Common myeloid progenitor, CD34-positive (primary cell): ENCODE data around the gene THOC7. TPM values are rescaled to one million over a fixed set of nuclear protein-coding genes. Genes with fewer than 3 reads are reported as not detected.

ENCODE experiments used
- CTCF ChIA-PET: fragments of 350-600 bp; sonication (Branson Sonifier 250); formaldehyde crosslinking; loops from one replicate; lab custom pipeline; 2021; ENCODE audit warnings: antibody characterized with exemption; lab: Charles Lee
- POLR2A ChIA-PET: fragments of 350-600 bp; sonication (Branson Sonifier 250); formaldehyde crosslinking; loops from one replicate; lab custom pipeline; 2021; ENCODE audit warnings: antibody characterized with exemption; lab: Charles Lee
- DNase-seq, 3 donors: peaks; one replicate each; pipeline versions ENCODE4 v3.0.0 to v3.0.0-alpha.2; 2013
- H3K27ac ChIP-seq, 2 experiments: 1 replicate in 1 of 2; 2 replicates in 1 of 2; pipeline ENCODE4 v1.7.0; 2013; ENCODE audit warnings: inconsistent platforms in 2 of 2, low read length in 2 of 2, mild to moderate bottlenecking in 2 of 2, low read depth in 1 of 2, moderate library complexity in 1 of 2; ENCODE audit not compliant: severe bottlenecking in 2 of 2, insufficient read depth in 1 of 2, poor library complexity in 1 of 2
- H3K27me3 ChIP-seq, 5 experiments: replicated peaks in 2 of 5; 1 replicate in 3 of 5; 2 replicates in 2 of 5; pipeline versions ENCODE4 v1.6.1 to v1.7.0; 2013; ENCODE audit warnings: low read length in 4 of 5, mild to moderate bottlenecking in 2 of 5, moderate library complexity in 2 of 5, inconsistent platforms in 1 of 5; ENCODE audit not compliant: insufficient read depth in 5 of 5, control insufficient read depth in 4 of 5
- H3K36me3 ChIP-seq, 4 experiments: 1 replicate in 2 of 4; 2 replicates in 2 of 4; pipeline versions ENCODE4 v1.6.1 to v1.7.0; 2013; ENCODE audit warnings: low read length in 3 of 4, control low read depth in 1 of 4, mild to moderate bottlenecking in 1 of 4; ENCODE audit not compliant: control insufficient read depth in 4 of 4, insufficient read depth in 4 of 4
- H3K4me1 ChIP-seq, 4 experiments: 1 replicate in 3 of 4; 2 replicates in 1 of 4; pipeline versions ENCODE4 v1.6.1 to v1.7.1; 2013; ENCODE audit warnings: low read length in 3 of 4, mild to moderate bottlenecking in 3 of 4, control low read depth in 1 of 4, inconsistent platforms in 1 of 4, moderate library complexity in 1 of 4; ENCODE audit not compliant: control insufficient read depth in 4 of 4, insufficient read depth in 4 of 4; ENCODE audit errors: control extremely low read depth in 1 of 4
- H3K4me3 ChIP-seq, 7 experiments: 1 replicate in 4 of 7; 2 replicates in 3 of 7; pipeline versions ENCODE4 v1.5.1 to v1.7.0; 2013; ENCODE audit warnings: mild to moderate bottlenecking in 7 of 7, low read length in 6 of 7, moderate library complexity in 6 of 7, inconsistent platforms in 2 of 7, low read depth in 2 of 7, control low read depth in 1 of 7; ENCODE audit not compliant: insufficient read depth in 4 of 7, control insufficient read depth in 1 of 7; ENCODE audit errors: extremely low read depth in 1 of 7
- H3K9me3 ChIP-seq, 5 experiments: 1 replicate in 4 of 5; 2 replicates in 1 of 5; pipeline versions ENCODE4 v1.6.1 to v1.7.1; 2013; ENCODE audit warnings: low read length in 4 of 5, mild to moderate bottlenecking in 2 of 5, inconsistent platforms in 1 of 5, low read depth in 1 of 5, moderate library complexity in 1 of 5; ENCODE audit not compliant: control insufficient read depth in 4 of 5, insufficient read depth in 2 of 5; ENCODE audit errors: control extremely low read depth in 1 of 5
- WGBS: methylation state at CpG from one replicate; pipeline ENCODE4 v1.1.5; 2013; ENCODE audit not compliant: insufficient coverage; 5-methylcytosine and 5-hydroxymethylcytosine counted together
- polyA plus RNA-seq: library from polyadenylated mRNA; unstranded; fragments of 120-200 nt; gene quantifications from one replicate; pipeline ENCODE4 v1.2.1, GENCODE V29; 2013

Gene THOC7
- polyA plus RNA-seq: 99.6 TPM

DNA sequence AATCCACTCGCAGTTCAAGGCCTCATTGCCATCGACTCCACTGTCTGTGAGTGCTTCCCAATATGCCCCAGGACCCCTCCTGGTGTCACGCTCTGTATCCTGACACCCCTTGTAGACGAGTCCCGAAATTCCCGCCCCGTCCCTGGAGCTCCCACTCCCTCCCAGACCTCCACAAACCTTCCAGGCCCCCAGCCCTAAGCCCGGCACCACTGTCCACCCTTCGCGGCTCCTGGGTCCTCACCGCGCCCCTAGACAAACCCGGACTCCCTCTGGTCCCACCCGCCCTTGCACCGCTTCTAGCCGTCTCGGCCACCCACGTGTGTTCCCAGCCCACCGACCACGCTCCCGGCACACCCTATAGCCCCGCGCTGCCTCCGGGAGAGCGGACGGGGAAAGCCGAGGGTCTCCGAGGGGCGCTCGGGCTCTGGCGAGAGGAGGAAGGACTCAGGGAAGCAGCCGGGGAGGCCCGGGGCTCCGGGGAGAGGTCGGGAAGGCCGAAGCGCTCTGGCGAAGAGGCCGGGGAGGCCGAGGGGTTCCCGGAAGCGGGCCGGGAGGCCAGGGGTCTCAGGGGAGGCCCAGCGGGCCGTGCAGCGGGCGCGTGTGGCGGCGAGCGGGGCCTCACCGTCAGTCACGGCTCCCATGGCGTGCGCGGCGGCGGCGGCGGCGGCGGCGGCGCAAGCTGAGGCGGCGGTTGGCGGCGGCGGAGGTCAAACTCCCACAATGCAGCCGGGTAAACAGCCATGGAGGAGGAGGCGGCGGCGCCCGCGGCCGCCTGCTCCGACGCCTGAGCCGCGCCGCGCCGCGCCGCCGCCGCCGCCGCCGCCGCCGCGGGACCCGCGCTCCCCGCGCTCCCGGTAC lies at the start of gene THOC7, which contains the start of gene ATXN7:
Gene THOC7 (minus strand): TSS at position 656 of the 858 bp plus-strand sequence. CDS start 15 bp downstream, at position 641.
Gene ATXN7 (plus strand): TSS at position 718 of the 858 bp plus-strand sequence. CDS start 48,732 bp downstream, outside the sequence.
- DNase-seq: peak; percentile 53 to 83 (median 70)
- Histone ChIP-seq H3K4me1 (peaks cover 3 to 25% (median 18%) of the 10 kb centered on the region in 4 experiments), H3K27ac (peak within 1 kb of the TSS; percentile 81 to 93), H3K4me3 (peak within 1 kb of the TSS; percentile 81 to 95 (median 85)), H3K36me3 (peaks cover 0 to 5% (median 1%) of the 10 kb centered on the region in 4 experiments), H3K27me3 (no peaks in the 10 kb centered on the region), H3K9me3 (no peaks in the 10 kb centered on the region)
- ChIA-PET CTCF (no interaction called here), POLR2A (interaction anchor here (0.6 to 1.0 kb wide), 2 partner anchors 48 to 130 kb away, joined by 3 read pairs; partner anchors contain the start of gene SCAANT1)
- WGBS: under 1% methylated on average over 76 of the region's 98 CpGs

DNA sequence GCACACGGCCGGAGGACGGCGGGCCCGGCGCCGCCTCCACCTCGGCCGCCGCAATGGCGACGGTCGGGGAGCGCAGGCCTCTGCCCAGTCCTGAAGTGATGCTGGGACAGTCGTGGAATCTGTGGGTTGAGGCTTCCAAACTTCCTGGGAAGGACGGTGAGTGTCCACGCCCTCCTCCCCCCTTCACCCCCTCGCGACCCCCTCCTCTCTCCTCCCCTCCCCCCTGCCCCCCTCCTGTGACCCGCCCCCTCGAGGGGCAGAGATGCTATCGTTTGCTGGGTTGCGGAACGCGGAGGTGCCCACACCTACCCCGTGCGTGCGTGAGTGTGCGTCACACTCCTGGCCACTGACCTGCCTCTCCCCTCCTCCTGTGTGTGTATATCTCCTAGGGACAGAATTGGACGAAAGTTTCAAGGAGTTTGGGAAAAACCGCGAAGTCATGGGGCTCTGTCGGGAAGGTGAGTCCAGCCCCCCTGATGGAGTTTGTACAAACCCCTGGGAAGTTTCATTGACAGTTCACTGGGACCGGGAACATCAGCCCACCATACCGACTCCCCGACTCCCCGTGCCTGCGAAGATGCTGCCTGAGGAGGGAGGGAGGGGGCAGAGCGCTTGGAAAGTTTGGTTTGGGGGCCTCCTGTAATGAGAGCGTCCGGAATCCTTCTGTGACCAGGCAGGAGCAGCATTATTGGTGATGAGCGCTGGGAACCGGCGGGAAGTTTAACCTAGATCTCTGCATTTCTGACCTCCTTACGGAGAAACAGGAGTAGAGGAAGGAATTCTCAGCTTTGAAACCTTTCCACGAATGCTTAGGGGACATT lies 49.4 kb upstream of the THOC7 start:
- peaks cover 11 to 29% (median 21%) of the 10 kb centered on the region in 4 experiments for H3K4me1 ChIP-seq
- DNase-seq: peak; percentile 47 to 75 (median 72)
- ChIA-PET CTCF (interaction anchor here (1.1 to 1.6 kb wide), 4 partner anchors 15 to 84 kb away, joined by 4 to 6 read pairs (median 4); no protein-coding TSS in a partner anchor), POLR2A (interaction anchor here (0.6 kb wide), 1 partner anchor 56 kb away, joined by 3 read pairs; no protein-coding TSS in a partner anchor)
- H3K9me3 ChIP-seq: no peaks in the 10 kb centered on the region
- peak overlapping the region; percentile 64 to 81 for H3K27ac ChIP-seq
- peak overlapping the region; percentile 73 to 92 (median 79) for H3K4me3 ChIP-seq
- no peaks in the 10 kb centered on the region for H3K27me3 ChIP-seq
- 34% methylated on average over 22 of the region's 46 CpGs for WGBS
- peaks cover 3 to 31% (median 10%) of the 10 kb centered on the region in 4 experiments for H3K36me3 ChIP-seq

GRCh38 chr3:63911873-63912767 lies 48.5 kb upstream of the THOC7 start, which contains the start of gene SCAANT1:
Gene SCAANT1 (minus strand): TSS chr3:63912383.
- Histone ChIP-seq H3K27me3 (no peaks in the 10 kb centered on the region), H3K27ac (peak within 1 kb of the TSS; percentile 70 to 81), H3K4me1 (peaks cover 11 to 29% (median 21%) of the 10 kb centered on the region in 4 experiments), H3K9me3 (no peaks in the 10 kb centered on the region), H3K36me3 (peaks cover 3 to 22% (median 5%) of the 10 kb centered on the region in 4 experiments), H3K4me3 (peak within 1 kb of the TSS; percentile 73 to 92 (median 79))
- under 1% methylated on average over 77 of the region's 115 CpGs for WGBS
- ChIA-PET POLR2A (interaction anchor here (0.5 to 1.4 kb wide), 5 partner anchors 36 to 71 kb away, joined by 3 to 5 read pairs (median 3); partner anchors contain the start of genes ATXN7 and THOC7), CTCF (interaction anchor here (1.2 to 1.6 kb wide), 2 partner anchors 26 to 82 kb away, joined by 4 to 7 read pairs; no protein-coding TSS in a partner anchor)
- DNase-seq: peak; percentile 86 to 94 (median 93)

- ChIA-PET CTCF (interaction anchor here (1.2 to 1.6 kb wide), 2 partner anchors 26 to 83 kb away, joined by 4 to 7 read pairs; no protein-coding TSS in a partner anchor), POLR2A (interaction anchor here (0.5 to 1.4 kb wide), 3 partner anchors 35 to 48 kb away, joined by 3 to 5 read pairs (median 3); partner anchors contain the start of genes ATXN7 and THOC7)
- H3K9me3 ChIP-seq: no peaks in the 10 kb centered on the region
- H3K4me1 ChIP-seq: peaks cover 11 to 29% (median 21%) of the 10 kb centered on the region in 4 experiments
- peak overlapping the region in 1 of 2 experiments; percentile 81 for H3K27ac ChIP-seq
- 0% methylated on average over 18 of the region's 18 CpGs for WGBS
- peaks cover 3 to 20% (median 5%) of the 10 kb centered on the region in 4 experiments for H3K36me3 ChIP-seq
- no peaks in the 10 kb centered on the region for H3K27me3 ChIP-seq
- peak in 2 of 3 donors; percentile 64 to 77 for DNase-seq
- peak overlapping the region; percentile 73 to 92 (median 79) for H3K4me3 ChIP-seq
These were observed 47.9 kb upstream of the THOC7 start for GRCh38 chr3:63911509-63911872.

DNA sequence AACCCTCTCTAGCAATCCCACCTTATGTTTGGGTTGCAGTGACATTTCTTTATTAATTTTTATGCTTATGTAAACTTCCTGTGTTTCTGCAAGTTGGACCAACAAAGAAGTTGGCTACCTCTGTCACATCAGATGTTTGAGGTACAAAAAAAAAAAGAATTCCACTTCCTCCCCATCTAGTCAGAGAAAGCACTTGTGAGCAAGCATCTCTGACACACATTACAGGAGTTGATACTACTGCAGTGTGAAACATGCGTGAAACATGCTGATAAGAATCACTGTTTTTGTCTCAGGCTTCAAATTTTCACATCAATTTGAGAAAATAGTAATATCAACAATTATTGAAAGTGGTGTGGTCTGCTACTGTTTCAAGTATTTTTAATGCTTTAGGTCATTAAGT lies 47.3 kb upstream of the THOC7 start:
- POLR2A ChIA-PET: interaction anchor here (1.4 kb wide), 1 partner anchor 47 kb away, joined by 3 read pairs; the partner anchor contains the start of genes ATXN7 and THOC7
- Histone ChIP-seq H3K36me3 (peaks cover 1 to 15% (median 6%) of the 10 kb centered on the region in 4 experiments), H3K9me3 (no peaks in the 10 kb centered on the region), H3K27ac (no peak overlapping the region), H3K4me3 (peak overlapping the region in 6 of 7 experiments; percentile 73 to 92 (median 79)), H3K27me3 (no peaks in the 10 kb centered on the region), H3K4me1 (peaks cover 11 to 29% (median 21%) of the 10 kb centered on the region in 4 experiments)
- CTCF ChIA-PET: interaction anchor here (0.8 kb wide), 1 partner anchor 22 kb away, joined by 3 read pairs; no protein-coding TSS in a partner anchor
- WGBS: no CpG with 5 or more reads among the region's 1 CpG
- peak in 2 of 3 donors; percentile 48 to 64 for DNase-seq
